HUDEP-2 (cell line): Measurements from ENCODE around the gene GAB1.

Source experiments
- DNase-seq, 76 experiments: peaks; one replicate each; lab custom pipeline; 2025; ENCODE audit not compliant: unreplicated experiment in 76 of 76; lab: John Stamatoyannopoulos, UW

Gene GAB1

DNA sequence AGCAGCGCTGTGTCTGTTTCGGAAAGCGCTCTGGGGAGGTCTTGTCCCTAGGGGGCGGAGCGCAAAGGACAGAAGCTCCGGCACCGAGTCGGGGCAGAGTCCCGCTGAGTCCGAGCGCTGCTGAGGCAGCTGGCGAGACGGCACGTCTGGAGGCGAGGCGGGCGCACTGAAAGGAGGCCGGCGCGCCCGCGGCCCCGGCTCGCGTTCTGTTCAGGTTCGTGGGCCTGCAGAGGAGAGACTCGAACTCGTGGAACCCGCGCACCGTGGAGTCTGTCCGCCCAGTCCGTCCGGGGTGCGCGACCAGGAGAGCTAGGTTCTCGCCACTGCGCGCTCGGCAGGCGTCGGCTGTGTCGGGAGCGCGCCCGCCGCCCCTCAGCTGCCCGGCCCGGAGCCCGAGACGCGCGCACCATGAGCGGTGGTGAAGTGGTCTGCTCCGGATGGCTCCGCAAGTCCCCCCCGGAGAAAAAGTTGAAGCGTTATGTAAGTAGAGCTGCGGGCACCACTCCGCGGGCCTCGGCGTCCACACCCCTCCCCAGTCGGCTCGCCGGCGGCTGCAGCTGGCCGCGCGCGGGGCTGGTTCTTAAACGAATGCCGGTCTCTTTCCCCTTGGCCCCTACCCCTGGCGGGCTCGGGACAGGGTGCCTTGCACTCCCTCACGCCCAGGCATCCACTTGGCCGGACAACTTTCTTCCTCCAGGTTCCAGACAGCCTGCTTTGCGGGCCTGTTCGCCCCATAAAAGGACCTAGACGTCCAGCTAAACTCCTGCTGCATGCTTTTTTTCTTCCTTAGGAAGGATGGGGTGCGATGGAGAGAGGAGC is at the start of gene GAB1:
GAB1 (plus strand) TSS at position 96 of the 819 bp plus-strand sequence; CDS start at position 409, 313 bp downstream.
- peak in 70 of 76 experiments; percentile 24 to 83 (median 72) for DNase-seq

DNA sequence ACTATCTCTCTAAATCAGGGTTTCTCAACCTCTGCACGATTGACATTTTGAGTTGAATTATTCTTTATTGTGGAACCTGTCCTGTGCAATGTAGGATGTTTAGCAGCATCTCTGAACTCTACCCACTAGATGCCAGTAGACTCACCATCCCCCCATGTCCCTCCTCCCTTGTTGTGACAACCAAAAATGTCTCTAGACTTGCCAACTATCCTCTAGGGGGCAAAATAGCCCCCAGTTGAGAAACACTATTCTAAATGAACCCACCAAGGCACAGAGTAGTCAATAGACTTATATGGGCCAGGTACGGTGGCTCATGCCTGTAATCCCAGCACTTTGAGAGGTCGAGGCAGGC is 49.1 kb upstream of the GAB1 start:
- DNase-seq, result peak in 3 of 76 experiments; percentile 1 to 2 (median 2)

DNA sequence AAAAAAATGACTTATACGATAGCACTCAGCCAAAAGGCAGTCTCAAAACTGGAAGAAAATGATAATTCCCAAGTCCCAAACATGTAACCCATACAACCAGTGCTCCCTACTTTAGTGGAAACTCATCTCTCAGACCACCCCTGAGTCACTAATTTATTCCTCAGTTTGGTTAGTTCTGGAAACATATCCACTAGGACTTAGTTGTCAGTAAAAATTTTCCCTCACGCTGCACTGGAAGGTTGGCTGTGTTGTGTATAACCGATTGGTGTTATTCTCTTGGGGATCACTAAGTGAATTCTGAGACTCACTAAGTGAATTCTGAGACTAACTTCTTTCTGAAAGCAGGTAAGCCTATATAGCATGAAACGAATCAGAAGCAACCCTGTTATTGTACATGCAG is 48.5 kb upstream of the GAB1 start:
- DNase-seq, result no peak

DNA sequence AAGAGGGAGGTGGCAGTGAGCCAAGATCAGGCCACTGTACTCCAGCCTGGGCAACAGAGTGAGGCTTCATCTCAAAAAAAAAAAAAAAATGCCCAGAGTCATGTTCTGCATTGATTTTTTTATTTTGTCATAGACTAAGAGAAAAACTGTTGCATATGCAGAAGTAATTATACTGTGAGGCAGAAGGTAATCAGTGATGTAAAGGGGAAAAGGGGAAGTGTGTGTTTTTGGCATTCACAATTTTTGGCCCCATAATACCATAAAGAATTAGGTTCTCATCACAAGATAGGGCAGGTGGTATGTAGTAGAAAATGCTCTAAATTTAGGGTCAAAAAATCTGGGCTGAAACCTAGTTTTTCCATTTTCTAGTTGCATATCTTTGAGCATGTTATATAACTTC is 47.3 kb upstream of the GAB1 start:
- no peak for DNase-seq

DNA sequence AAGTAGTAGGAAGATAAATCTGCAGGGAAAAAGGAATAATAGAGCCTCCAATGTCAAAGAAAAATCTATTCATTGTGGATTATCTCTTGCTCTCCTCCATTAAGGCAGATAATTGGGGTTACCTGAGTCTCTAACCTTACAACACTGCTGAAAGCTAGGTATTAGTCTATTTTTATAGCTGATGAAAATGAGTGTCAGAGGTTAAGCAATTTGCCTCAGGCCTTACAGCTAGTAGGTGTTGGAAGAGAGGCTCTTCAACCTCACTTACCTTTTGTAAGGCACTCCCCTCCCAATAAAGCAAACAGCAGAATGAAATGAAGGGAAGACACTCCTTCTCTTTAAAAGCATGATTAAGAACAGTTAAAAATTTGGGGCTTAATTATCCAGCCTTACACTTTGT is 45.4 kb upstream of the GAB1 start:
- DNase-seq, result no peak

DNA sequence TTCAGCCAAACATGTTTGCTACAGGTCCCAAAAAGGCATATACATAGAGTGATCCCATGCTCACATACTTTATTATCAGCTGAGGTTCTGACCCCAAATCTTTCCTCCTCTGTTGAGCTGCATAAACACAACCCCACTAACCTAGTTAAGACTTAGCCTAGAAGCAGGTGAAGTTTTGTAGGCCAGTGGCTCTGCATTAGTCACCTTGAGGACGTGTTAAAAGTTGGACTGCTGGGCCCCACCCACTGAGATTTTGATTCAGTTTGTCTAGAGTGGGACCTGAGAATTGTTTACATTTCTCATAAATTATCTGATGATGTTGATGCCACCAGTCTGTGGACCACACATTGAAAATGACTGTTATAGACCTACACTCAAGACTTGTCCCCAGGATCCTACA is 43.8 kb upstream of the GAB1 start:
- no peak for DNase-seq

DNA sequence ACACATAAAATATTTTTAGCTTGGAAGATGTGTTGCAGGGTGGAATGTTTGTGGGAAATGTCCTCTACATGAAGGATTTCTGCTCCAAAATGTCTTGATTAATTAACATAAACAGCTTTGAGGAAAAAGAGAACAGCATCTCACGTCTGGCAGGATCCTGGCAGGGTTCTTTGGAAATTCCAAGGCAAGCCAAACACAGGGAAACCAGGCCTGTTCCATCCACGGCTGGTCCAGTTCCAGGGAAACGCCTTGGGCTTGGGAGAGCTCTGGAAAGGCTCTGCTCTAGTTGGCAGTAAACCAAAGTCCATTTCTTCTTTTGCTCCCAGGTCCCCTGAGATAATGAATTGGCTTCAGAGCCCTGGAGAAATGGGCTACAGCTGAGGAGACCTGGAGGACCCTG is 42.4 kb upstream of the GAB1 start:
- no peak for DNase-seq

DNA sequence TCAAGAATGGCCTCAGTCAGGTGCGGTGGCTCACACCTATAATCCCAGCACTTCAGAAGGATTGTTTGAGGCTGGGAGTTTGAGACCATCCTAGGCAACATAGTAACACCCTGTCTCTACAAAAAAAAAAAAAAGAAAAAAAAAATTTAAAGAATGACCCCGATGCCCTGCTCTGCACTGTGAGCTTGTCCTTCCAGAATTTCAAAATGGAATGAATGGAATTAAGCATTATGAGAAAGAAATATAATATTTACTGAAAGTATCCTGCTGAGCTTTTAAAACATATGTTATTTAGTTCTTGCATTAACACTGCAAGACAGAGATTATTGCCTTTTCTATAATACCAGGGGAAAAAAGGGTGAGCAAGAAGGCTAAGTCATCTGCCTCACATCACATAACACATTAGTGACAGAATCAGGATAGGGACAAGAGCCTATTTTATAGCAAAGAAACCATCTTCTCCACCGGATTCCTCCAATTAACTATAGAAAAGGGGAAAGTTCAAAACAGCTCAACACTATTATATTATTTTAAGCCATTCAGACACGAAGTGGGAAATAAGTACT is 41.9 kb upstream of the GAB1 start:
- no peak for DNase-seq

DNA sequence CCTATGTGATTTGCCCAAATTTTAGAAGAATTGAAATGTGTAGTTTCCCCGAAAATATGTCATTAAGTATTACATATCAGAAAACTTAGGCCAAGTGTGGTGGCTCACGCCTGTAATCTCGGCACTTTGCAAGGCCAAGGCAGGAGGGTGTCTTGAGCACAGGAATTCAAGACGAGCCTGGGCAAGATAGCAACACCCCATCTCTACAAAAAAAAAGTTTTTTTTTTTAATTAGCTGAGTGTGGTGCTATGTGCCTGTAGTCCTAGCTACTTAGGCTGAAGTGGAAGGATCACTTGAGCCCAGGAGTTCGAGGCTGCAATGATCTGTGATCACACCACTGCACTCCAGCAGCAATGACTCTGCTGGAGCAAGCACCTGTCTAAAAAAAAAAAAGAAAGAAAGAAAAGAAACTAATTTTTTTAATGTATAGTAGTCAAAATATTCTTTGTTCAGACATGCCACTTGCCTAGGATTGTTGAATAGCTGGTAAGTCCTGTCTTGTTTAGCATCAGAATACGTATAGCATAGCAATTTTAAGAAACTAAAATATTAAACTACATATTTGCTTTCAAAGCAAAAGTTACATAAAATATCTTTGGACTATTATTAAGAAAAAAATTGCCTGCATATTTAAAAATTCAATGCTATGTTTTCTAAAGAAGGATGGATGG is 40.1 kb upstream of the GAB1 start:
- no peak for DNase-seq

DNA sequence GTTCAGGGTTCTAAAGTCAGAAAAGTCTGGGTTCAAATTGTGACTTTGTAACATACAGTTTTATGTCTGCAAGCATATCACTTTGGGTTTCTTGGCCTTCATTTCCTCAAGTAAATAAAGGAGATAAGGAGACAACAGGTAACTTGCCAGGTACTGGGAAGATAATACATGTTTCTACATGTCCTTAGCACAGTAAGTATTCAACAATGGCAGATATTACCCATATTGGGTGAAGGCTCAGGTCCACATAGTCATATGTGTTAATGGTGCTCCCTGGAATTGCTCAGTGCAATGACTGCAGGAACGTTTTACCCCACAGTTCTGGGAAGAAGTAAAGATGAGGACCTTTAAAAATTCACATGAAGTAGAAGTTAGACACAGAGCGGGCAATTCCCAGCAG is 35.8 kb upstream of the GAB1 start:
- no peak for DNase-seq

DNA sequence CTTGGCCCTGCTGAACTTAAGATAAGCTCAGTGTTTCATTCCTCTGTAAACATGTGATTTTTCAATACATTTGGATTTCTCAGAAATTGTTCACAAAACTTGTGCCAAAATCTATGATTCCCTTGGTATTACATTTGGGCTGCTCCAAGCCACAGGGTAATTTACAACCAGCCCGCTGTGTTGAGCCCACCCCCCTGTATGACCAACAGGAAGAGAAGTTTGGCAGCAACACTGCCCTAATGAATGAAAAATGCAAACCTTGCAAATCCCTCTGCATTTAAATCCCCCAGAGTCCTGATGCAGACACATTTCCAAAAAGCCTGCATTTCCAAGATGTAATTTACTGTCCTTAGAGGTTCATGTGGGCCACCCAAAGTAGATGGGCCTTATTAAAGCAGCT is 34.1 kb upstream of the GAB1 start:
- DNase-seq, result no peak

DNA sequence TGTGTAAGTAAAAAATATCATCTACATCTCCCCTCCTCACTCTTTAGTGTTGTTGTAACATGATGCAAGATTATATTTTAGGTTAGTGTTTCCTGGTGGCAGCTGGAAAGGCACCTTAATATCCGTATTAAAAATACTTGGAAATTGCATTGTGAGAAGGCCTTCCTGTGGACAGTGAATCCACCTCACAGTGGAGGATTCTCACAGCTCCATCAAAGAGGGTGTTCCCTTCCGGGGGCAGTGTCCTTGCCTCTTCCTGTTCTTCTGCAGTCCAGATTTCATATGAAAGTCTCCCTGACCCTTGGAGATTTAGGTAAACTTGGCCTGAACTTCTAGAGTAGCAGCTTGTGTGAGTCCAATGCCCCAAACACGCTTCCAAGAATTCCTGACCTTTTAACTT is 29.9 kb upstream of the GAB1 start:
- no peak for DNase-seq

DNA sequence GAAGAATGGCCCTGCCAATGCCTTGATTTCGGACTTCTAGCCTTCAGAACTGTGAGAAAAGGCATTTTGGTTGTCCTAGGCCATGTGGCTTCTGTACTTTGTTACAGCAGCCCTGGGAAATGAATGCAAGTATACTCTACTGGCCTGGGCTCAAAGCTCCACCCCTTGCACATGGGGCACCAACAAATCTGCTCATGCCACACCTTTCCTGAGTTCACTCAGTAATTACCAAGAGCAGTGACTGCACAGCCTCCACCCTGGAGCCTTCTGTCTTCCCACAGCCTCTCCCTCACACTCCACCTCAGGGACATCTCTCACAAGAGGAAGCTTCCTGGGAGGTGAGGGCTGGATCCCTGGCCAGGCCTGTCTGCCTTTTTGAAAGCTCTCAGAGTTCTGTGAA is 29.1 kb upstream of the GAB1 start:
- no peak for DNase-seq

DNA sequence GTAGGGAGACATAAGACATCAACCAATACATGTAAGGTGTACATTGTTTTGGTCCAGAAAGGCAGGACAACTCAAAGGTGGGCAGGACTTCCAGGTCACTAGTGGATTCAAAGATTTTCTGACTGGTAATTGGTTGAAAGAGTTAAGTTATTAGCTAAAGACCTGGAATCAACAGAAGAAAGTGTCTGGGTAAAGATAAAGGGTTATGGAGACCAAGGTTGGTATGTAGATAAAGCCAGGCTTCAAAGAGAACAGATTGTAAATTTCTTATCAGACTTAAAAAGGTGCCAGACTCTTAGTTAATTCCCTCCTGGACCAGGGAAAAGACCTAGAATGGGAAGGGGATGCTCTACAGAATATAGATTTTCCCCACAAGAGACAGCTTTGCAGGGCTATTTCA is 28.3 kb upstream of the GAB1 start:
- no peak for DNase-seq

DNA sequence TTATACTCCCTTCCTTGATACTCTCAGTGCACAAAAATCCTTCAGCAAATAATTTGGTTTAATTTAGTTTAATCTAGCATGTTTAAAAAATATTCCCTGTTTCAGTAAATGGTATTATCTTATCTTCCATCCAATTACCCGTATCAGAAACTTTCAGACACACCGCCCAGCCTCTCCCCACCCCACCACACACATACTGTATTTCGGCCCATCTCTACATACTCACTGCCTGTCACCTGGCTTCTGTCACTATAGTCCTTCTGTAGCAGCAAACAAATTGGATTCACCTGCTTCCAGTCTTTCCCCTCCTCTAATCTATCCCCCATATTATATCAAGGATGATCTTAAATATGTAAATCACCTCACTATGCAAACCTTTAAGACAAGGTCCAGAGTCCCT is 24.8 kb upstream of the GAB1 start:
- no peak for DNase-seq

DNA sequence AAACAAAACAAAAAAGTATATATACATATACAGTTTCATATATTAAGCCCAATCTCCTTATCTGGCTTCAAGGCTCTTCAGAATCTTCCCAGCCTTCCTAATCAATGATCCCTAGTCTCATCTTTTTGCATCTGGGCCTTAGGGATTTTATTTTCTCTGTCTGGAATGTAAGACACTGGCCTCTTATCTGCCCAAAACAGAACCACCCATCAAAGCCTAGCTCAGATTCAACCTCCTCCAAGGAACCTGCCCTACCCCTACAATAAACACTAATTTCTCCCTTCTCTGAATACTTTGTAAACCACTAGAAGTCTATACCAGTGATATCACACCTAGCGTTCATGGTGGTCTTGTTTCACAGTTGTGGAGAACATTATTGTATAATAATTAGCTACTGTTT is 23.2 kb upstream of the GAB1 start:
- DNase-seq, result no peak

DNA sequence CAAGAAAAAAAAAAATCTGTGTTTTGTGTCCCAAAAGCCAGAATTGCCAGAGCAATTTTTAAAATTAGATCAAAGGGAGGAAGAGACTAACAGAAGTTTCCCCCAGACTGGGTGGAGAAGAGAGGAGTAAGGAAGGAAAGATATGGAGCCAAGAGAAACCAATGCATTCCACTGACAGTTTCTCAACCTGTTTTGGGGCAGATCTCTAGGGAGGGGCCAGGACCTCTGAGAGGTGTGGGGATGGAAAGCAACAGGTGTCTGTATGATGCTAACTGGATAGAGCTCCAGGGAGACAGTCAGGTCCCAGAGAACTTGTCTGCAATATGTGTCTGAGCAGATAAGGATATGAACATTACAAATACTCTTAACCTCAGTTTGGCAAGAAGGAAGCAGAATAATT is 22.7 kb upstream of the GAB1 start:
- DNase-seq, result no peak

DNA sequence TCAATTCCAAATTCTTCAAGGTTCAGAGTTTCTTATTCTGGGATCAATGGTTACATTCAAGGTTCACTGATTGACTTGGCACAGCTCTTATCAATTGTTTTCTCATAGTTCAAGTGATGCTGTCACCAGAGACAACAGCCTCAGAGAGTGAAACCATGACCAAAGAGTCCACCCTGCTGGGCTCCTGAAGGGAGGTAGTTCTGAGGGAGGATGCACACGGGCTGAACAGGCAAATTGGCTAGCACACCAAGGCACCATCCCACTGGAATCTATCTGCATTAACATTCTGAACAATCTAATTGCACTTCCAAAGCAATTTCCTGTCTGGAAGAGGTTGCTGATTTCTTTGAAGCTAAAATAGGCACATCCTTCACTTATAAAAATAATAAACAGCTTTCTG is 16.6 kb upstream of the GAB1 start:
- no peak for DNase-seq

DNA sequence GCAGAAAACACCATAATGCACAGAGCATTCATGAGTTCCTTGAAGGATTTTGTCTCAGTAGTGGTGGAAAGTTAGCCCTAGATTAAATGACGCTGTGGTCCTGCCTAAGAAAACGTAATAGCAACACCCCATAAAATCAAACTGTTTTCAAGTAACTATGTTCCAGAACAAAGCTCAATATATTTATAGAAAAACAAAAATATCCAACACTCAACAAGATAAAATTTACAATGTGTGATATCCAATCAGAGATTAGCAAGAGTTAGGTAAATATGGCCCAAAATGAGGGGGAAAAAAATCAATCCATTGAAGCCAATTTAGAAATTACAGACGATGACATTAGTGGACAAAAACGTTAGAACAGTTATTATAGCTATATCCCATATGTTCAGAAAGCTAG is 9.9 kb upstream of the GAB1 start:
- DNase-seq, result no peak

DNA sequence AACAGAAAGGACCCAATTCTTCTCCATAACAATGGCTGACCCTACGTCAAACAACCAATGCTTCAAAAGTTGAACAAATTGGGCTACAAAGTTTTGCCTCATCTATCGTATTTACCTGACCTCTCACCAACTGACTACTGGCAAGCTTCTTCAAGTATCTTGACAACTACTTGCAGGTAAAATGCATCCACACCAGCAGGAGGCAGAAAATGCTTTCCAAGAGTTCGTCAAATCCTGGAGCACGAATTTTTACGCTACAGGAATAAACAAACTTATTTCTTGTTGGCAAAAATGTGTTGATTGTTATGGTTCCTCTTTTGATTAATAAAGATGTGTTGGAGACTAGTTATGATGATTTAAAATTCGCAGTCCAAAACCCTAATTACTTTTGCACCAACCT is 6.7 kb upstream of the GAB1 start:
- DNase-seq, result no peak

DNA sequence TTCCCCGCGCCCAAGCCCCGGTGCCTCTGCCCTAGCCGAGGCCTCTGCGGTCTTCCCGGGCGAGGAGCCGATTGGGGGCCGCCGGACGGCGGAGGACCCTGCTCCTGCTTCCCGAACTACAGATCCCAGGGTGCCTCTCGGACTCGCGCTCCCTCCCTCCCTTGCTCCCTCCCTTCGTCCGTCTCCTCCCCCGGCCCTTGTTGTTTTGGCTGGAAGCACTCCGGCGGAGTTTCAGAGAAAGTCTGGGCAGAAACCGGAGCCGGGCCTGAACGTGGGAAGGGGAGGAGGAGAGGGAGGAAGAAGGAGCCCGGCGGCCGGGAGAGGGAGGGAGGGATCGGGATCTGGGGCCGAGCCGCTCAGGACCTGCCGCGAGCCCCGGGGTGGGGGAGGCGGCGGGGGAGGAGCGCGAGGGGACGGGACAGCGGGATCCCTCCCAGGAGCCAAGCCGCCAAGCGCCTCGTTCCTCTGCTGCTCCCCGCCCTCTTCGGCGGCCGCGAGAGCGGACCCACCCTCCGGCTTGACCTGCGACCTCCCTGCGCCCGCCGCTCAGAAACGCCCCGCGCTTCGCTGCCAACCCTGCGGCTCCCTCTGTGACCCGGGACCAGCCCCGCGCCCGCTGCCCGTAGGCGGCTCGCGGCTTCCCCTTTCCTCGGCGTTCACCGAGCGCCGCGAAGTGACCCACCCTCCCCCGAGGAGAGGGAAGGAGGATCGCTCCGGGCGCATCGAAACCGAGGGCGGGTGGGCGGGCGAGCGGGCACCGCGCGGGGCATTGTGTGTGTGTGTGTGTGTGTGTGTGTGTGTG is 496 bp upstream of the GAB1 start:
- DNase-seq, result peak in 75 of 76 experiments; percentile 14 to 90 (median 73)
